NT2/D1 (cell line): ENCODE results near the gene HSPA4.
"Not testable (repeated sequence)": the region's sequence is repeated elsewhere in the genome, so short reads cannot be mapped to it uniquely, and the experiment has no call there.

Source experiments
- DNase-seq: peaks from one replicate; pipeline ENCODE4 v3.0.0-alpha.2; 2011; ENCODE audit warnings: low read depth, low spot score
- H3K27me3 ChIP-seq: 2 replicates; pipeline ENCODE4 v1.6.0; 2011; ENCODE audit warnings: mild to moderate bottlenecking; ENCODE audit not compliant: insufficient read length, insufficient read depth
- H3K36me3 ChIP-seq: 2 replicates; pipeline ENCODE4 v1.6.1; 2011; ENCODE audit warnings: mild to moderate bottlenecking, low read length, mixed read lengths; ENCODE audit not compliant: insufficient read depth, insufficient read length
- H3K4me1 ChIP-seq: 2 replicates; pipeline ENCODE4 v1.5.1; 2011; ENCODE audit not compliant: insufficient read depth, insufficient read length
- H3K4me3 ChIP-seq: 2 replicates; pipeline ENCODE4 v1.5.1; 2011; ENCODE audit warnings: low read depth; ENCODE audit not compliant: insufficient read length
- H3K9ac ChIP-seq: 2 replicates; pipeline ENCODE4 v1.6.0; 2011; ENCODE audit warnings: low read depth; ENCODE audit not compliant: insufficient read length
- H3K9me3 ChIP-seq: 2 replicates; pipeline ENCODE4 v1.5.1; 2011; ENCODE audit warnings: mild to moderate bottlenecking, low read length; ENCODE audit not compliant: insufficient read depth
- SUZ12 ChIP-seq: IDR thresholded peaks from 2 replicates; pipeline ENCODE4 v1.6.1; 2011; ENCODE audit not compliant: insufficient read length, insufficient read depth; ENCODE audit errors: extremely low read depth
- YY1 ChIP-seq: IDR thresholded peaks from 2 replicates; pipeline ENCODE4 v1.6.1; 2011; ENCODE audit not compliant: insufficient read length, insufficient read depth
- ZNF274 ChIP-seq: IDR thresholded peaks from 2 replicates; pipeline ENCODE4 v1.6.1; 2011; ENCODE audit warnings: mild to moderate bottlenecking, low read depth, low read length

The HSPA4 gene

DNA sequence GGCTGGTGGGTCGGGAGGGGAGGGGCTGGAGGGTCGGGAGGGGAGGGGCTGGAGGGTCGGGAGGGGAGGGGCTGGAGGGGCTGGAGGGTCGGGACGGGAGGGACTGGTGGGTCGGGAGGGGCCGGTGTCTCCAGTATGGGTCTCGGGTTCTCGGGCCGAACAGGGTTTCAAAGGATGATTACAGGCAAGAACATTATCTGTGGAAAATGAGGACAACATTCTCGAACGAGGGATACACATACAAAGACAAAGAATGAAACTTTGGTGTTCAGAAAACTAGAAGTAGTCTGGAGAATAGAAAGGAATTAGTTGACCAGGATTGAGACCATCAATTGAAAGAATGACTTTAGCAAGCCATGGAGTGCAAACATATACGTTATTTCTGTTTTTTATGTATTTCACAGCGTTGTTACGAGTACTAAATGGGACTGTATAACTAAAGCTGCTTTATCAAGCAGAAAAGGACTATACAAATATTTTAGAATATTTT is 25.1 kb upstream of the HSPA4 start:
- Histone ChIP-seq H3K9me3 (no peaks in the 10 kb centered on the region), H3K36me3 (peaks cover 14% of the 10 kb centered on the region), H3K4me1 (no peaks in the 10 kb centered on the region), H3K9ac (peak overlapping the region; percentile 26), H3K27me3 (no peaks in the 10 kb centered on the region), H3K4me3 (no peak overlapping the region)
- no peak for TF ChIP-seq SUZ12
- TF ChIP-seq YY1 = no peak
- TF ChIP-seq ZNF274 = no peak
- DNase-seq = no peak

GRCh38 chr5:133029416-133029815 is 22.4 kb upstream of the HSPA4 start:
- Histone ChIP-seq H3K4me1 (no peaks in the 10 kb centered on the region), H3K9me3 (no peaks in the 10 kb centered on the region), H3K27me3 (no peaks in the 10 kb centered on the region), H3K4me3 (no peak overlapping the region), H3K9ac (no peak overlapping the region), H3K36me3 (peaks cover 1% of the 10 kb centered on the region)
- no peak for DNase-seq
- TF ChIP-seq SUZ12 = no peak
- TF ChIP-seq YY1 = no peak
- no peak for TF ChIP-seq ZNF274

- TF ChIP-seq SUZ12 = no peak
- no peak for TF ChIP-seq ZNF274
- no peak for TF ChIP-seq YY1
- H3K9ac ChIP-seq = no peak overlapping the region
- DNase-seq = no peak
- H3K36me3 ChIP-seq = no peaks in the 10 kb centered on the region
- H3K4me1 ChIP-seq = no peaks in the 10 kb centered on the region
- H3K27me3 ChIP-seq = no peaks in the 10 kb centered on the region
- H3K9me3 ChIP-seq = no peaks in the 10 kb centered on the region
- H3K4me3 ChIP-seq = no peak overlapping the region
Observed at GRCh38 chr5:133030343-133031005, 21.3 kb upstream of the HSPA4 start.

DNA sequence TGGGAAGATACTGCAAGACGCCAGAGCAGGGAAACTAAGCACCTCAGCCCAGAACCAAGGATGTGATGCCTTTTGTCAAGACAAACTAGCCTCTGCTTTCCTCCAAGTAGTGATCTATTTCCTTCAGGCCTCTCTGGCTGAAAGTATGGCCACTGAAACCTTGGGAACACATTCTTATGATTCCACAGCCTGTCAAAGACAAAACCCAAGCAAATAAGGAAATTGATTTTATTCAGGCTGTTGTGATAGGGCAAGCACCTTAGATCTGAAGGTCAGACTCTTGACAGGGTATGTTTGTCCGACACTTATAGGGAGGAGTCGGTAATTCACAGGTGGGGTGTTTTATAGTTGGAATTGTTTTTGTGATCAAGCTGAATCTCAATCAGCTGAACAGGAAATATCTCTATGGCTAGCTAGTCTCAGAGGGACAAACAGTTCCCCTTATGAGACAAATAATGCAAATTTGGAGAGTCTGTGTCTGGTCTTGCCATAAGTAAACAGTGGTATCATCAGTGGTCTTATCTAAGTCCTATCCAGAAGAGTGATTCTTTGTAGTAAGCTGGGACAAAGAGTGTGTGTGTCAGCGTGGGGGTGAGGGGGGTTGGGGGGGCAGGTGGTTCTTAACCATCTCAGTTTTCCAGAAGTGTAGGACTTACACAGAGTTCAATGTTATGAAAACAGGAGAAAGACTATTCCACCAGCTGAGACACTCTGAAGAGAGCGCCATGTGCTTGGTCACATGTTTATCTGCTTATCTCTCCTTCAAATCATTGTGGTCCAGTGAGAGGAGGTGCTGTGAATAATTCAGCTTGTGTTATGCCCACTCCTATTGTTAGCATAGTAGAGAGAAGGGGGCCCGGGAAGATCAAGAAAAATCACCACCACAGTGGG is 18.7 kb upstream of the HSPA4 start:
- no peak for DNase-seq
- H3K9ac ChIP-seq = no peak overlapping the region
- H3K9me3 ChIP-seq = no peaks in the 10 kb centered on the region
- H3K36me3 ChIP-seq = no peaks in the 10 kb centered on the region
- H3K27me3 ChIP-seq = no peaks in the 10 kb centered on the region
- H3K4me3 ChIP-seq = no peak overlapping the region
- TF ChIP-seq YY1 (no peak), ZNF274 (no peak), SUZ12 (no peak)
- H3K4me1 ChIP-seq = no peaks in the 10 kb centered on the region

- Histone ChIP-seq H3K27me3 (no peaks in the 10 kb centered on the region), H3K9ac (no peak overlapping the region), H3K4me3 (no peak overlapping the region), H3K4me1 (no peaks in the 10 kb centered on the region), H3K36me3 (no peaks in the 10 kb centered on the region), H3K9me3 (no peaks in the 10 kb centered on the region)
- TF ChIP-seq YY1 (no peak), SUZ12 (no peak), ZNF274 (no peak)
- no peak for DNase-seq
Observed at GRCh38 chr5:133034064-133034463, 17.7 kb upstream of the HSPA4 start.

GRCh38 chr5:133035224-133035623 is 16.6 kb upstream of the HSPA4 start:
- TF ChIP-seq SUZ12 (no peak), YY1 (no peak), ZNF274 (no peak)
- Histone ChIP-seq H3K36me3 (no peaks in the 10 kb centered on the region), H3K4me1 (no peaks in the 10 kb centered on the region), H3K4me3 (no peak overlapping the region), H3K9me3 (no peaks in the 10 kb centered on the region), H3K27me3 (no peaks in the 10 kb centered on the region), H3K9ac (no peak overlapping the region)
- DNase-seq = no peak

GRCh38 chr5:133036677-133037076 is 15.1 kb upstream of the HSPA4 start:
- not testable (repeated sequence) for H3K36me3 ChIP-seq, DNase-seq, H3K27me3 ChIP-seq, H3K4me3 ChIP-seq, H3K4me1 ChIP-seq, H3K9ac ChIP-seq, H3K9me3 ChIP-seq
